Measurements from ENCODE around the gene FOXP1. TPM values are rescaled to one million over a fixed set of nuclear protein-coding genes. Genes with fewer than 3 reads are reported as not detected.

Gene FOXP1
- total and polyA plus RNA-seq, 2 donors, result 26.1 to 42.3 TPM

DNA sequence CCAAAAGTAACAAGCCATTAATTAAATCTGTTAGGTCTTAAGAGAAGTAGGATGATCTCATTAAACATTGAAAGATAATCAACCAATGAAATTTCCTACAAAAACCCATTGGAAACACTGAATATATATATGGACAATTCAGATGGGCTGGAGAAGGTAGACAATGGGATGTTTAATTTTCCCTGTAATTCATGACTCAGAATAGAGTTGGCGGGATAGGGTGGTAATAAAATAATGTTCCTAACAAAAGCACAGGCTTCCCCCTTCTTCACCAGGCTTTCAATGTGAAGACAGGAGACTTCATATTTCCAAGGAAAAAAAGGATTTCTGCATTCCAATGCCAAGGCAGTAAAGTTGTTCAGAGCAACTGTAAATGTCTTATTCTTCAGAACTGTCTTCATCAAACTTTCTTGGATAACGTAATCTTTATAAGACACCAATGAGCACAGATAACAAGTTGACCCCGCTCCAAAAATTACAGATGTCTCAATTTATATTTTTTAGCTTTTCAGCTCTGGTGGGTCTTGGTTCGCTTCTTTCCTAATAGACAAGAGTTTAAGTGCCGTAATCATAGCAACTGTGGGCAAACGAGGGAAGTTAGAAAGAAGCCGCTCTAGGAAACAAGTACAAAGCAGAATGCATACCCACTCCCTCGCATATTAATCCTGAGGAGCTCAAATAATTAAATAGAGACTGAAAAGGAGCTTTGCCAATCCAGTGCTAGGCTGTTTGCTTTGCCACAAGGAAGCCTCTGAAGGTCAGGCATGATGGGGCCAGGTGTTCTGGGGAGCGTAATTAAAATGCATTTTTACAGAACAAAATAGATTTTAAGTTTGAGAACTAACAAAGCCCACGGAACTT, 377.0 kb downstream of the FOXP1 start:
- Histone ChIP-seq H3K27me3 (ENCODE audit: control insufficient read depth in 2 of 2, insufficient read depth in 1 of 2, low read length in 1 of 2) (no peaks in the 10 kb centered on the region), H3K36me3 (ENCODE audit: control insufficient read depth in 2 of 2, insufficient read depth in 2 of 2, low read length in 1 of 2) (no peaks in the 10 kb centered on the region), H3K9me3 (ENCODE audit: control insufficient read depth in 2 of 2, insufficient read depth in 1 of 2, low read length in 1 of 2) (no peaks in the 10 kb centered on the region), H3K27ac (ENCODE audit: low read depth in 1 of 2, low read length in 1 of 2) (no peak overlapping the region), H3K4me1 (ENCODE audit: control insufficient read depth in 2 of 2, insufficient read depth in 2 of 2, low read length in 2 of 2) (peaks cover 0 to 4% of the 10 kb centered on the region in 2 donors), H3K4me3 (ENCODE audit: low read length in 2 of 2) (no peak overlapping the region)
- 93% methylated on average over 10 of the region's 10 CpGs for WGBS
- no peak for DNase-seq (ENCODE audit: low read depth in 6 of 9, low spot score in 9 of 9)

DNA sequence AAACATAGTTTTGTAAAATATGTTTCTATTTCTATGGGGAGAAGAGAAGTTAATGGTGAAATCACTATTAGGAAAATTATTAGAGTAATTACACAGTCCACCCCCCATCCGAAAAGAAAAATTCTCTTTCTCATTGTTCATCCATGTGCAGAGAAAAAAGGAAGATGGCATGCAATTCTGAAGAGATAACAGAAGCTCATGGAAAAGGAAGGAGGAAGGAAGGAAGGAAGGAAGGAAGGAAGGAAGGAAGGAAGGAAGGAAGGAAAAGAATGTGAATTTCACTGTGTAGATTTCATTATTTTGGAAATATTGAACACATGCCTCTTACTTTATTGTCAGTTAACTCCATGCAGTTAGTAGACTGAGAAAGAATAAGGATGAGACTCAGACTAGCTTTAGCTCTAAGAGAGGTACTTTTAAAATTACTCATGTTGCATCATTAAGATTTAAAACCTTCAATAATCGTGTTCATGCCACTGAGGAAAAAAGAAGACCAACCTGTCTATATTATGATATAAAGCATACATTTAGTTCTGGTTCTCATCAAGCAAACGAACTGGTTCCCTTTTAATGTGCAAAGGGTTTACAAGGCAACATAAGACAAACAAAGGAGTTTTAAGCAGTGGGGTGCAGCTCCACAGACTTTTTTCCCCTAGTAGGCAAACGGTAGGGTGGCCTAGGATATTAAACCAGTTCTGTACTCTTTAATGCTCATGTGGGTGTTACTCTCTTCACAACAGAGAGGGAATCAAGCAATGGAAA, 379.6 kb downstream of the FOXP1 start:
- Histone ChIP-seq H3K4me3 (ENCODE audit: low read length in 2 of 2) (no peak overlapping the region), H3K27me3 (ENCODE audit: control insufficient read depth in 2 of 2, insufficient read depth in 1 of 2, low read length in 1 of 2) (no peaks in the 10 kb centered on the region), H3K4me1 (ENCODE audit: control insufficient read depth in 2 of 2, insufficient read depth in 2 of 2, low read length in 2 of 2) (no peaks in the 10 kb centered on the region), H3K36me3 (ENCODE audit: control insufficient read depth in 2 of 2, insufficient read depth in 2 of 2, low read length in 1 of 2) (no peaks in the 10 kb centered on the region), H3K9me3 (ENCODE audit: control insufficient read depth in 2 of 2, insufficient read depth in 1 of 2, low read length in 1 of 2) (no peaks in the 10 kb centered on the region), H3K27ac (ENCODE audit: low read depth in 1 of 2, low read length in 1 of 2) (no peak overlapping the region)
- DNase-seq (ENCODE audit: low read depth in 6 of 9, low spot score in 9 of 9), result no peak
- WGBS, result 96% methylated on average over 4 of the region's 4 CpGs

DNA sequence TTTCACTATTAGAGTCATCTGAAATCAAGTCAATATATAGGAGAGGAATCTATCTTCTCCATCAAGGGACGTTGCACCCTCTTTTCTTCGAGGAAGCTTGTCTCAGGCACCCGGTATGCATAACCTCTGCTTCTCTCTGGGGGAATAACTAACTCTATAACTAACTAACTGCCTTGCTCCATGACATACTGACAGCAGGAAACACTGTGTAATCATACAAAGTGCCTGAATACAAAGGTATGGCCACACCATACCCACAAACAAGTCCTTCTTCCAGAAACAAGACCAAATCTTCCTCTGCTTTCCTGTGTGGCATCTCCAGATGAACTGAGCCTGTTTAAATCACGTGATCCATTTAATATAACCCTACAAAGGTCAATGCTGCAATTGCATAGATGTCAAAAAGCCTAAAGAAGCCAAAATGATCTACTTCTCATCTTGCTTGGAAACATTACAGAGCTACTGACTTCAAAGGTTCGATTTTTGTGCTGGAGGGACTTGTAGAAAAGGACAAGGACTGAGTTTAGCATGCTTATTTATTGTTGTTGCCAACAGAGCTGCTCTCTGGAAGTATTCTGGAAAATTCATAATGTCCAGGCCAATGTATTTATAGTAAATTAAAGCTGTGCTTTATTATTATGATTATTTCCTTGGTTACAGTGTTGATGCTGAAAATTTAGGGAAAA, 380.5 kb downstream of the FOXP1 start:
- H3K36me3 ChIP-seq (ENCODE audit: control insufficient read depth in 2 of 2, insufficient read depth in 2 of 2, low read length in 1 of 2), result peaks cover under 1 to 2% of the 10 kb centered on the region in 2 donors
- H3K27me3 ChIP-seq (ENCODE audit: control insufficient read depth in 2 of 2, insufficient read depth in 1 of 2, low read length in 1 of 2), result no peaks in the 10 kb centered on the region
- no peak for DNase-seq (ENCODE audit: low read depth in 6 of 9, low spot score in 9 of 9)
- H3K4me3 ChIP-seq (ENCODE audit: low read length in 2 of 2), result no peak overlapping the region
- no peaks in the 10 kb centered on the region for H3K9me3 ChIP-seq (ENCODE audit: control insufficient read depth in 2 of 2, insufficient read depth in 1 of 2, low read length in 1 of 2)
- WGBS, result 91% methylated on average over 5 of the region's 5 CpGs
- H3K27ac ChIP-seq (ENCODE audit: low read depth in 1 of 2, low read length in 1 of 2), result no peak overlapping the region
- no peaks in the 10 kb centered on the region for H3K4me1 ChIP-seq (ENCODE audit: control insufficient read depth in 2 of 2, insufficient read depth in 2 of 2, low read length in 2 of 2)

DNA sequence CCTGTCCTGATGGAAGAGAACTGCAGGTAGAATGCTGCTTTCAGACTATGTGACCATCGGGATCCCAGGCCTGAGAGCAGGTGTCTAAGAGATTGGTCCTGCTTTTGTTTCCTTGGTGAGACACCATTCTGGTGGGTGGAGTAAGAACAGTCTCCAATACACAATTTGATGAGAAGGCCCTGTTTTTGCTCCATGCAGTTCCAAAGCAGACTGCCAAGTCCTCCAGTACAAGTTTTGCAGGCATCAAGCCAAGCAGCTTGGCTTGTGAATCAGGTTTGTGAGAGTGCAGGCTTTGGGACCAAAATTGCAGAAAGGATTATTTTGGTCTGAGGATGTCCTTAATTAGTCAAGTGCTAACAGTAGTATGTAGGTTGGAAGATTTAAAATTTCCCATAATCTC, 381.6 kb downstream of the FOXP1 start:
- Histone ChIP-seq H3K36me3 (ENCODE audit: control insufficient read depth in 2 of 2, insufficient read depth in 2 of 2, low read length in 1 of 2) (peaks cover 3 to 4% of the 10 kb centered on the region in 2 donors), H3K27ac (ENCODE audit: low read depth in 1 of 2, low read length in 1 of 2) (no peak overlapping the region), H3K27me3 (ENCODE audit: control insufficient read depth in 2 of 2, insufficient read depth in 1 of 2, low read length in 1 of 2) (no peaks in the 10 kb centered on the region), H3K4me3 (ENCODE audit: low read length in 2 of 2) (no peak overlapping the region), H3K9me3 (ENCODE audit: control insufficient read depth in 2 of 2, insufficient read depth in 1 of 2, low read length in 1 of 2) (no peaks in the 10 kb centered on the region), H3K4me1 (ENCODE audit: control insufficient read depth in 2 of 2, insufficient read depth in 2 of 2, low read length in 2 of 2) (no peaks in the 10 kb centered on the region)
- WGBS, result 92% methylated on average over 1 of the region's 1 CpG
- no peak for DNase-seq (ENCODE audit: low read depth in 6 of 9, low spot score in 9 of 9)

DNA sequence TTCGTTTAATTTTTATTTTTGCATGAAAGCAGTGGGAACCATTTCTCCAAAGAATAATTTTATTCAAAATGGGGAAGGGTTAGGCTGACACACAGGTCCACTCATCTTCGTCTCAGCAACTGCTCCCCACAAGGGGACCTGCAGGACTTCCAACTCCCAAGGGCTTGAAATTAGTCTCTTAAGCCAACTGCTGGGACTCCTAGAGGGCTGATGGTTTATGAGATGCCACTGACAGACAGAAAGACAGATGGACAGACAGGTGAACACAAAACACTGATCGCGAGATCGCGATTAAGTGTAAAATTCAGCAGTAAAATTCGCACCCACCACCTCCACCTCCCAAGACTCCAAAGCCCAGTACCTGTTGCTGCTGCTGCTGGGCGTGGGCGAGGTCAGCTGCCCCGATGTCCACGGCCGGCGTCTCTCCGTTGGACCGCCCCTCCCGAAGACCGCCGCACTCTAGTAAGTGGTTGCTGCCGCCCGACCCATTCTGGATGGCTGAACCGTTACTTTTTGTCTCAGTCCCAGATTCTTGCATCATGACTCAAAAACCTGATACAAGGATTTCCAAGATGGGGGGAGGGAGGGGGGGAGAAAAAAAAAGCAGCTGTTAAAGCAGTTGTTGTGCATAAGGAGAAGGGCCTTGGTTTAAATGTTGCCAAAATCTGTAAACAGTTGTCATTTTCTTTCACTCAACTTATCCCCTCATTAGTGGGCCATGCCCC, 385.5 kb downstream of the FOXP1 start:
- Histone ChIP-seq H3K27me3 (ENCODE audit: control insufficient read depth in 2 of 2, insufficient read depth in 1 of 2, low read length in 1 of 2) (no peaks in the 10 kb centered on the region), H3K27ac (ENCODE audit: low read depth in 1 of 2, low read length in 1 of 2) (no peak overlapping the region), H3K4me3 (ENCODE audit: low read length in 2 of 2) (no peak overlapping the region), H3K9me3 (ENCODE audit: control insufficient read depth in 2 of 2, insufficient read depth in 1 of 2, low read length in 1 of 2) (no peaks in the 10 kb centered on the region), H3K36me3 (ENCODE audit: control insufficient read depth in 2 of 2, insufficient read depth in 2 of 2, low read length in 1 of 2) (peaks cover 3 to 8% of the 10 kb centered on the region in 2 donors), H3K4me1 (ENCODE audit: control insufficient read depth in 2 of 2, insufficient read depth in 2 of 2, low read length in 2 of 2) (no peaks in the 10 kb centered on the region)
- no peak for DNase-seq (ENCODE audit: low read depth in 6 of 9, low spot score in 9 of 9)
- 98% methylated on average over 21 of the region's 21 CpGs for WGBS

DNA sequence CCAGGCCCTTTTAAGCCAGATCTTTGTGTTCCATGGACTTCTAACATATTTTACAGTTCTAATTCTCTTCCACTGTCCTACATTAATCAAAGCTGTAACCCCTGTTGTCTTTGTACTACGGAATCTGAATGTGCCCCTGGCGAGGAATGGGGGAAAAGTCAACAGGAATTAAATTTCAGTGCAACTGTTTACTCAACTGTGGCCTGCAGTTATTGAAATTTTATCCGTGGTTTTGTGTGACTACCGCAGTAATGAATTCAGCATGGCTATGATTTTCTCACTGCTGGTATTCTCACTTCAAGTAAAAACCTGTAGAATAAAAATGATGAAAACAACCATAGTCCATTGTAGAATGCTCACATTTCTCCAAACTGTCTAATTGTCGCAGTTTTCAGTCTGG, 388.0 kb downstream of the FOXP1 start:
- peaks cover 3 to 10% of the 10 kb centered on the region in 2 donors for H3K36me3 ChIP-seq (ENCODE audit: control insufficient read depth in 2 of 2, insufficient read depth in 2 of 2, low read length in 1 of 2)
- H3K27me3 ChIP-seq (ENCODE audit: control insufficient read depth in 2 of 2, insufficient read depth in 1 of 2, low read length in 1 of 2), result no peaks in the 10 kb centered on the region
- H3K27ac ChIP-seq (ENCODE audit: low read depth in 1 of 2, low read length in 1 of 2), result no peak overlapping the region
- no peaks in the 10 kb centered on the region for H3K4me1 ChIP-seq (ENCODE audit: control insufficient read depth in 2 of 2, insufficient read depth in 2 of 2, low read length in 2 of 2)
- DNase-seq (ENCODE audit: low read depth in 6 of 9, low spot score in 9 of 9), result no peak
- H3K9me3 ChIP-seq (ENCODE audit: control insufficient read depth in 2 of 2, insufficient read depth in 1 of 2, low read length in 1 of 2), result no peaks in the 10 kb centered on the region
- WGBS, result 95% methylated on average over 5 of the region's 5 CpGs
- no peak overlapping the region for H3K4me3 ChIP-seq (ENCODE audit: low read length in 2 of 2)

- WGBS, result 98% methylated on average over 5 of the region's 5 CpGs
- no peak for DNase-seq (ENCODE audit: low read depth in 6 of 9, low spot score in 9 of 9)
- H3K27ac ChIP-seq (ENCODE audit: low read depth in 1 of 2, low read length in 1 of 2), result no peak overlapping the region
- no peaks in the 10 kb centered on the region for H3K27me3 ChIP-seq (ENCODE audit: control insufficient read depth in 2 of 2, insufficient read depth in 1 of 2, low read length in 1 of 2)
- no peaks in the 10 kb centered on the region for H3K4me1 ChIP-seq (ENCODE audit: control insufficient read depth in 2 of 2, insufficient read depth in 2 of 2, low read length in 2 of 2)
- no peaks in the 10 kb centered on the region for H3K9me3 ChIP-seq (ENCODE audit: control insufficient read depth in 2 of 2, insufficient read depth in 1 of 2, low read length in 1 of 2)
- no peak overlapping the region for H3K4me3 ChIP-seq (ENCODE audit: low read length in 2 of 2)
- peaks cover 3 to 10% of the 10 kb centered on the region in 2 donors for H3K36me3 ChIP-seq (ENCODE audit: control insufficient read depth in 2 of 2, insufficient read depth in 2 of 2, low read length in 1 of 2)
Measured at GRCh38 chr3:71194785-71195184, 388.7 kb downstream of the FOXP1 start.

GRCh38 chr3:71191031-71191482, 392.5 kb downstream of the FOXP1 start:
- no peak overlapping the region for H3K4me3 ChIP-seq (ENCODE audit: low read length in 2 of 2)
- no peaks in the 10 kb centered on the region for H3K4me1 ChIP-seq (ENCODE audit: control insufficient read depth in 2 of 2, insufficient read depth in 2 of 2, low read length in 2 of 2)
- WGBS, result 94% methylated on average over 4 of the region's 4 CpGs
- no peak for DNase-seq (ENCODE audit: low read depth in 6 of 9, low spot score in 9 of 9)
- H3K27ac ChIP-seq (ENCODE audit: low read depth in 1 of 2, low read length in 1 of 2), result no peak overlapping the region
- no peaks in the 10 kb centered on the region for H3K27me3 ChIP-seq (ENCODE audit: control insufficient read depth in 2 of 2, insufficient read depth in 1 of 2, low read length in 1 of 2)
- H3K9me3 ChIP-seq (ENCODE audit: control insufficient read depth in 2 of 2, insufficient read depth in 1 of 2, low read length in 1 of 2), result no peaks in the 10 kb centered on the region
- peaks cover 0 to 3% of the 10 kb centered on the region in 2 donors for H3K36me3 ChIP-seq (ENCODE audit: control insufficient read depth in 2 of 2, insufficient read depth in 2 of 2, low read length in 1 of 2)
